Placental epithelial cell (primary cell): Measurements from ENCODE around the gene GOT1. TPM values are rescaled to one million over a fixed set of nuclear protein-coding genes. Genes with fewer than 3 reads are reported as not detected.

ENCODE experiments used
- total RNA-seq: library from RNA; depleted of rRNA; stranded (reverse); fragments of >200 nt; gene quantifications from 2 replicates; pipeline ENCODE4 v1.2.3, GENCODE V29; 2012

The GOT1 gene
- total RNA-seq = 9.8 and 33.7 TPM in 2 replicates

DNA sequence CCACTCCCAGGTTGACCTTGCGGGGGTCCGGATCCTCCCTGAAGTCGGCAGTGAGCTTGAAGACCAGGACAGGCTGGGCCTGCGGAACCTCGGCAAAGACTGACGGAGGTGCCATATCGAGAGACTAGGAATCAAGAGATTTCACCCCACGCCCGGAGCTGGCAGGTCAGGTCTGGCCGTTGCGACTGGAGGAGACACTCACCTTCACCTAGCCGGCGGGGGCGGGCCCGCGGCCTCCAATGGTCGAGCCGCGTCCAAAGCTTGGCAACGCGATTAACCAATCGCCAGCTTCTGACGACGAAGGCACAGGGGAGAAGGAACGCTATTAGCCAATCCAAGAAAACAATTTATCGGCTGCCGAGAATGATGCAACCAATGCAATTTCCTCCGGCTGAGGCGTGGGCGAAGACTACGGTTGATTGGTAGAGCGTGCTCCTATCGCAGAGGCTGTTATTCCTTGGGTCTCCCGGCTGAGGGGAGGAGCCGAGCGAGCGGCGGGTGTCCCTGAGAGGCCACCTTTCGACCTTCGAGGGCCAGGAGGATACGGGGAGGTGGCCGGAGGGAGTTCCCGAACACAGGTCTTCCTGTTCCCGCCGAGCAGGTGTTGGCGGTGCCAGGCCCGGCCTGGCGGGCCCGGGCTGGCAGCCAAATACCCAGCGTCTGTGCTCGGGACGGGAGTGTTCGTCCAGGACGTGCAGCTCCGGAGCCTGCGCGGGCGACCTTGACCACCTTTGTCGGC lies at the start of gene GOT1:
Gene GOT1 (minus strand): TSS at position 174 of the 739 bp plus-strand sequence. CDS start 59 bp downstream, at position 115.

Other genes starting within 250 kb of the GOT1 start
- not detected in 2 replicates for gene HPSE2, start 194.8 kb downstream of the GOT1 start, total RNA-seq
- under 0.01 TPM in 2 replicates for gene CNNM1, start 101.3 kb downstream of the GOT1 start, total RNA-seq
- not detected in 2 replicates for gene NKX2-3, start 102.3 kb upstream of the GOT1 start, total RNA-seq
- gene SLC25A28, start 189.8 kb upstream of the GOT1 start, total RNA-seq = 7.4 and 16.5 TPM in 2 replicates
- gene ENTPD7, start 228.9 kb upstream of the GOT1 start, total RNA-seq = 17.7 and 26.0 TPM in 2 replicates